LHCN-M2 (cell line): ENCODE data around the gene NELFB. TPM values are rescaled to one million over a fixed set of nuclear protein-coding genes. Genes with fewer than 3 reads are reported as not detected.

Experiments
- DNase-seq: peaks from one replicate; pipeline ENCODE4 v3.0.0-alpha.2; 2012; ENCODE audit warnings: low read depth
- total RNA-seq: library from RNA; depleted of rRNA; stranded (reverse); fragments of >200 nt; gene quantifications from 2 replicates; pipeline ENCODE4 v1.2.3, GENCODE V29; 2014

Gene NELFB
- total RNA-seq, 1 experiment from 2014 or later: 60.7 TPM

GRCh38 chr9:137267933-137268355, 12.8 kb downstream of the NELFB start:
- no peak for DNase-seq

- no peak for DNase-seq
These were observed 13.5 kb downstream of the NELFB start for GRCh38 chr9:137268538-137269201.

- DNase-seq: peak; percentile 20
These were observed 14.2 kb downstream of the NELFB start for GRCh38 chr9:137269231-137269772.

- no peak for DNase-seq
These were observed 16.0 kb downstream of the NELFB start for GRCh38 chr9:137270929-137271695.

- DNase-seq: no peak
These were observed 16.6 kb downstream of the NELFB start for GRCh38 chr9:137271696-137272076.

GRCh38 chr9:137272241-137273094, 17.3 kb downstream of the NELFB start:
- DNase-seq: no peak

GRCh38 chr9:137273095-137273490, 18.0 kb downstream of the NELFB start:
- no peak for DNase-seq

GRCh38 chr9:137273611-137274320, 18.6 kb downstream of the NELFB start:
- DNase-seq: no peak

GRCh38 chr9:137275203-137275587, 20.1 kb downstream of the NELFB start:
- DNase-seq: no peak

- DNase-seq: no peak
These were observed 20.7 kb downstream of the NELFB start for GRCh38 chr9:137275588-137276472.

GRCh38 chr9:137276473-137277328, 21.6 kb downstream of the NELFB start:
- peak; percentile 37 for DNase-seq

- DNase-seq: peak; percentile 80
These were observed 22.4 kb downstream of the NELFB start, which contains the start of gene TOR4A for GRCh38 chr9:137277329-137278041. TSS of gene TOR4A (plus strand) at chr9:137277726. CDS start at chr9:137278690, 964 bp downstream.

- DNase-seq: no peak
These were observed 23.1 kb downstream of the NELFB start for GRCh38 chr9:137278061-137278701.

- no peak for DNase-seq
These were observed 23.9 kb downstream of the NELFB start for GRCh38 chr9:137278721-137279711.

GRCh38 chr9:137279741-137280473, 24.8 kb downstream of the NELFB start:
- no peak for DNase-seq
